Esophagus mucosa (tissue), 1 donor: ENCODE results near the gene OSBP2. TPM values are rescaled to one million over a fixed set of nuclear protein-coding genes. Genes with fewer than 3 reads are reported as not detected.

Experiments used
- ATAC-seq: fragments of 200-7000 bp; cut with Tn5 transposase; one replicate; pipeline ENCODE4 v1.9.1; 2020
- total RNA-seq: library from RNA; stranded (reverse); gene quantifications from one replicate; pipeline ENCODE4 v1.2.4, GENCODE V29; 2023
- donor health status: DM: yes; HTN: yes; CAD: no.

OSBP2 gene
- total RNA-seq, 1 donor from 2014 or later = 3.0 TPM

- ATAC-seq = no peak
Measured at GRCh38 chr22:30680991-30681770, 13.5 kb upstream of the OSBP2 start.

GRCh38 chr22:30681831-30682230, 12.8 kb upstream of the OSBP2 start:
- no peak for ATAC-seq

GRCh38 chr22:30685178-30685577, 9.5 kb upstream of the OSBP2 start:
- ATAC-seq = no peak

GRCh38 chr22:30687358-30687757, 7.3 kb upstream of the OSBP2 start:
- no peak for ATAC-seq

- no peak for ATAC-seq
Measured at GRCh38 chr22:30689622-30690021, 5.1 kb upstream of the OSBP2 start.

GRCh38 chr22:30691204-30691603, 3.5 kb upstream of the OSBP2 start:
- ATAC-seq = no peak

GRCh38 chr22:30694171-30694639, 469 bp upstream of the OSBP2 start:
- peak; percentile 43 for ATAC-seq

- ATAC-seq = peak; percentile 26
Measured at GRCh38 chr22:30695351-30695851, 727 bp downstream of the OSBP2 start.

- ATAC-seq = no peak
Measured at GRCh38 chr22:30695871-30696655, 1.4 kb downstream of the OSBP2 start.

GRCh38 chr22:30697975-30698374, 3.3 kb downstream of the OSBP2 start:
- no peak for ATAC-seq

- ATAC-seq = peak; percentile 13
Measured at GRCh38 chr22:30701872-30702271, 7.2 kb downstream of the OSBP2 start.

GRCh38 chr22:30702856-30703255, 8.2 kb downstream of the OSBP2 start:
- no peak for ATAC-seq

- no peak for ATAC-seq
Measured at GRCh38 chr22:30704978-30705377, 10.3 kb downstream of the OSBP2 start.

- peak; percentile 33 for ATAC-seq
Measured at GRCh38 chr22:30705710-30706651, 11.3 kb downstream of the OSBP2 start.

- ATAC-seq = peak; percentile 63
Measured at GRCh38 chr22:30709980-30710379, 15.3 kb downstream of the OSBP2 start.

GRCh38 chr22:30712094-30712493, 17.4 kb downstream of the OSBP2 start:
- no peak for ATAC-seq

GRCh38 chr22:30714062-30714461, 19.4 kb downstream of the OSBP2 start:
- ATAC-seq = no peak

- ATAC-seq = no peak
Measured at GRCh38 chr22:30717331-30717921, 22.8 kb downstream of the OSBP2 start.

GRCh38 chr22:30717952-30718351, 23.3 kb downstream of the OSBP2 start:
- no peak for ATAC-seq

- ATAC-seq = no peak
Measured at GRCh38 chr22:30718491-30718890, 23.8 kb downstream of the OSBP2 start.

- no peak for ATAC-seq
Measured at GRCh38 chr22:30718938-30719337, 24.3 kb downstream of the OSBP2 start.

- no peak for ATAC-seq
Measured at GRCh38 chr22:30720263-30720837, 25.7 kb downstream of the OSBP2 start.
